GM08714 (cell line): ENCODE data around the gene GNAT1.

ENCODE experiments used
- H3K4me3 ChIP-seq: fragments of 200-500 bp; sonication (Bioruptor generic); 2 replicates; pipeline ENCODE4 v1.5.1; 2014; ENCODE audit warnings: mild to moderate bottlenecking, low read length, inconsistent platforms
- ZNF274 ChIP-seq: IDR thresholded peaks from 2 replicates; pipeline ENCODE4 v1.6.1; 2012; ENCODE audit warnings: mild to moderate bottlenecking, low read depth, low read length

The GNAT1 gene

GRCh38 chr3:50167069-50167840 is 24.2 kb upstream of the GNAT1 start:
- TF ChIP-seq ZNF274: no peak

GRCh38 chr3:50167841-50168209 is 23.6 kb upstream of the GNAT1 start:
- no peak overlapping the region for H3K4me3 ChIP-seq
- no peak for TF ChIP-seq ZNF274

More at GRCh38 chr3:50167069-50167840, 24.2 kb upstream of the GNAT1 start:
- H3K4me3 ChIP-seq: no peak overlapping the region

GRCh38 chr3:50168388-50168787 is 23.0 kb upstream of the GNAT1 start:
- H3K4me3 ChIP-seq: no peak overlapping the region

GRCh38 chr3:50168791-50169190 is 22.6 kb upstream of the GNAT1 start:
- no peak for TF ChIP-seq ZNF274
- H3K4me3 ChIP-seq: no peak overlapping the region

More at GRCh38 chr3:50168388-50168787, 23.0 kb upstream of the GNAT1 start:
- TF ChIP-seq ZNF274: no peak

GRCh38 chr3:50169232-50169832 is 22.1 kb upstream of the GNAT1 start:
- no peak overlapping the region for H3K4me3 ChIP-seq
- TF ChIP-seq ZNF274: no peak

- H3K4me3 ChIP-seq: no peak overlapping the region
- TF ChIP-seq ZNF274: no peak
Measured at GRCh38 chr3:50169858-50170257, 21.6 kb upstream of the GNAT1 start.

- TF ChIP-seq ZNF274: no peak
- no peak overlapping the region for H3K4me3 ChIP-seq
Measured at GRCh38 chr3:50170689-50171088, 20.7 kb upstream of the GNAT1 start.

GRCh38 chr3:50171540-50172301 is 19.7 kb upstream of the GNAT1 start:
- no peak for TF ChIP-seq ZNF274
- H3K4me3 ChIP-seq: no peak overlapping the region

GRCh38 chr3:50172626-50173220 is 18.7 kb upstream of the GNAT1 start:
- no peak for TF ChIP-seq ZNF274
- H3K4me3 ChIP-seq: no peak overlapping the region

- no peak for TF ChIP-seq ZNF274
- no peak overlapping the region for H3K4me3 ChIP-seq
Measured at GRCh38 chr3:50173685-50174516, 17.5 kb upstream of the GNAT1 start.

- TF ChIP-seq ZNF274: no peak
Measured at GRCh38 chr3:50174517-50174895, 16.9 kb upstream of the GNAT1 start.

GRCh38 chr3:50174947-50175524 is 16.4 kb upstream of the GNAT1 start:
- H3K4me3 ChIP-seq: no peak overlapping the region
- no peak for TF ChIP-seq ZNF274

More at GRCh38 chr3:50174517-50174895, 16.9 kb upstream of the GNAT1 start:
- no peak overlapping the region for H3K4me3 ChIP-seq

GRCh38 chr3:50177346-50177745 is 14.1 kb upstream of the GNAT1 start:
- no peak overlapping the region for H3K4me3 ChIP-seq
- no peak for TF ChIP-seq ZNF274

- H3K4me3 ChIP-seq: no peak overlapping the region
- TF ChIP-seq ZNF274: no peak
Measured at GRCh38 chr3:50179710-50180109, 11.7 kb upstream of the GNAT1 start.
